HG02973 (cell line): ENCODE measurements around the gene UBTF.

Experiments
- ATAC-seq: cut with Tn5 transposase; IDR thresholded peaks from one replicate; pipeline ENCODE4 v1.9.1; 2021; ENCODE audit warnings: moderate library complexity; ENCODE audit not compliant: unreplicated experiment

Gene UBTF

GRCh38 chr17:44198721-44199552, 20.5 kb downstream of the UBTF start:
- ATAC-seq, result peak; percentile 20

GRCh38 chr17:44197980-44198720, 21.3 kb downstream of the UBTF start:
- ATAC-seq, result no peak

GRCh38 chr17:44197107-44197506, 22.4 kb downstream of the UBTF start:
- ATAC-seq, result no peak

- ATAC-seq, result no peak
Measured at GRCh38 chr17:44193326-44194084, 26.0 kb downstream of the UBTF start.

GRCh38 chr17:44192750-44193149, 26.7 kb downstream of the UBTF start:
- no peak for ATAC-seq

- no peak for ATAC-seq
Measured at GRCh38 chr17:44191941-44192496, 27.5 kb downstream of the UBTF start.

- no peak for ATAC-seq
Measured at GRCh38 chr17:44191369-44191768, 28.1 kb downstream of the UBTF start.

GRCh38 chr17:44190481-44190880, 29.0 kb downstream of the UBTF start:
- ATAC-seq, result no peak

GRCh38 chr17:44188576-44189403, 30.7 kb downstream of the UBTF start:
- ATAC-seq, result no peak

- ATAC-seq, result peak; percentile 25
Measured at GRCh38 chr17:44187131-44187899, 32.2 kb downstream of the UBTF start.

GRCh38 chr17:44186307-44187130, 33.0 kb downstream of the UBTF start, which contains the start of gene TMUB2:
Gene TMUB2, plus strand, starts transcription at chr17:44186972. Its CDS starts 737 bp downstream, at chr17:44187709.
- ATAC-seq, result peak; percentile 80

GRCh38 chr17:44184212-44184810, 35.2 kb downstream of the UBTF start:
- ATAC-seq, result no peak

GRCh38 chr17:44183024-44183423, 36.5 kb downstream of the UBTF start:
- ATAC-seq, result no peak

GRCh38 chr17:44178133-44178532, 41.3 kb downstream of the UBTF start:
- ATAC-seq, result no peak

GRCh38 chr17:44177640-44178039, 41.8 kb downstream of the UBTF start:
- ATAC-seq, result no peak

- ATAC-seq, result no peak
Measured at GRCh38 chr17:44176671-44177501, 42.6 kb downstream of the UBTF start.

GRCh38 chr17:44176257-44176656, 43.2 kb downstream of the UBTF start:
- no peak for ATAC-seq
